ACHN (cell line): ENCODE data around the gene CFHR5.
"Not testable (repeated sequence)": the region's sequence is repeated elsewhere in the genome, so short reads cannot be mapped to it uniquely, and the experiment has no call there.

Source experiments
- DNase-seq: peaks from one replicate; pipeline ENCODE4 v3.0.0-alpha.2; 2015
- in situ Hi-C: cut with HindIII; loops from 2 replicates; pipeline ENCODE4 v1.10.0; 2017; ENCODE audit warnings: low sequenced_read_pairs, low pct_ligation_motif_present, low pct_unique_long_range_greater_than_20kb

CFHR5 gene

DNA sequence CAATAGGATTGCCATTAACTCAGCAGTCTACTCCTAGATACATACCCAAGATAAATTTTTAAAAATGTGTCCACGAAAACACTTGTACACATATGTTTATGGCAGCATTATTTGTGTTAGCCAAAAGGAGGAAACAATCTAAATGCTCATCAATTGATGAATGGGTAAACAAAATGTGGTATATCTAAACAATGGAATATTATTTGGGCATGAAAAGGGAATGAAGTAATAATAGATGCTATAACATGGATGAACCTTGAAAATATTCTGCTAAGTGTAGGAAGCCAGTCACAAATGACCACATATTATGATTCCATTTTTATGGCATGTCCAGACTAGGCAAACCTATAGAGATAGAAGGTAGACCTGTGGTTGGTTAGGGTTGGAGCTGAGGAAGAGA, 34.3 kb downstream of the CFHR5 start:
- no peak for DNase-seq
- in situ Hi-C loops: no loop called here

DNA sequence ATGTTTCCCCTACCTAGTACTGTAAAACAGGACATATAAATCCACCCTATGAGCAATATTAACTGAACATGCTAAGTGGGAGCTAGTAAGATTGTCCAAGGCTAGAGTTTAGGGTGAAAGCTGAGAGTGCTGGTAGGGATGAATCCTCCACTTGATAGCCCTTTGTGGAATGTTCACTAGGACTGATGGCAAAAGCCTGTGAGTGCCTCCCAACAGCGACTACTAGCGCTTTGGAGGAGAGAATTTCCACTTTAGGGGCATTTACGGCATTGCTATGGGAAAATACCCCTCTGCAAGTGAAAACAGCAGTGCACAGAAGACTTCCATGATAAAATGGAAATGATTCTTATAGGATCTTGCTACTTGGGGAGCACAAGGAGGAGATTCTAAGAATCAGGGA, 35.9 kb downstream of the CFHR5 start:
- in situ Hi-C loops: no loop called here

DNA sequence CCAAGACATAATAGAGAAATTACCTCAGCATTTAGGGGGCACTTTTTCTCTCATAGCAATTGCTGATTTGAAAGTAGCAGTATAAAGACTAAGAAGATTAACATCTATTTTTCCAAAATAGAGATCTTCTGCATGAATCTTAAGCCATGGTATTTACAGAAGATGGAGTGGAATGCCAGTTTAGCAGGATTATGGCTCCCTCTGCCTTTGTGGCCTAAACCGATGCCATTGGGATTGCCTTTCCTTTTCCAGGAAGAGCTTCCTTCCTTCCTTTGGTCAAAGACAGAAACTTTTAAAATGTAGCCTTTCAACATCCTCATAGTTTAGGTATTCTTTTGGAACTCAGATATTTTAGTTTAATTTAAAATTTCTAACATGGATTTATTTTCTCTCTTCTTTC, 39.4 kb downstream of the CFHR5 start:
- in situ Hi-C loops: no loop called here
- no peak for DNase-seq

More for the DNA sequence above, 35.9 kb downstream of the CFHR5 start:
- DNase-seq: no peak

DNA sequence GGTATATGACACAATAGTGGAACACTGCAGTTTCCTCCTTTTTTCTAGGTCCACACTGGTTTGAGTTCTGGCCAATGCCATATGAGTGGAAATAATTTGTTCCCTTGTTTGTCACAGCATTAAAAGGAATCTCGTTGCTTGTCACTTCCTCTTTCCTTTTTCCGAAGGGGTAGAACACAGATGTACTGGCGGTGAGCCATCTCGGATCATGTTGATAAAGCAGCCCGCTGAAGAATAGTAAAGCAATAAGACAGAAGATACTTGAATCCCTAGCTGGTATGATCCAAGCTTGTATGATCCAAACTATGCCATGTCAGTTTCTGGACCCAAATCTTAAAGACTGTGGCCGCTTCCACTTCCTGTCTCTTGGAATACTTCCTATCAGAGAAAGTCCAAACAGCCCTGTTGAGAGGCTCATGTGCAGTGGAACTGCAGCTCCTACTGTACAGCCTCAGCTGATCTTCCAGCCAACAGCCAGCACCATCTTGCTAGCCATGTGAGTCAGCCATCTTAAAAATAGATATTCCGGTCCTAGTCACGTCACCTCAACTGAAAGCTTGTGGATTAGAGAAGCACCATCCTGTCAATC, 40.3 kb downstream of the CFHR5 start:
- in situ Hi-C loops: no loop called here
- DNase-seq: no peak

DNA sequence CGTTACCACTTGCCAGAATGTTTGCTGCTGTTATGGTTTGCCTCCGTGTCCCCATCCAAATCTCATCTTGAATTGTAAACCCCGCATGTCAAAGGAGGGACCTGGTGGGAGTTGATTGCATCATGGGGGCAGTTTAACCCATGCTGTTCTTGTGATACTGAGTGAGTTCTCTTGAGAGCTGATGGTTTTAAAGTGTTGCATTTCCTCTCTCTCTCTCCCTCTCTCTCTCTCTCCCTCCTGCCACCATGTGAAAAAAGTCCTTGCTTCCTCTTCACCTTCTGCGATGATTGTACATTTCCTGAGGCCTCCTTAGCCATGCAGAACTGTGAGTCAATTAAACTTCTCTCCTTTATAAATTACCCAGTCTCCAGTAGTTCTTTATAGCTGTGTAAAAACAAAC, 44.4 kb downstream of the CFHR5 start:
- in situ Hi-C loops: no loop called here
- DNase-seq: no peak

DNA sequence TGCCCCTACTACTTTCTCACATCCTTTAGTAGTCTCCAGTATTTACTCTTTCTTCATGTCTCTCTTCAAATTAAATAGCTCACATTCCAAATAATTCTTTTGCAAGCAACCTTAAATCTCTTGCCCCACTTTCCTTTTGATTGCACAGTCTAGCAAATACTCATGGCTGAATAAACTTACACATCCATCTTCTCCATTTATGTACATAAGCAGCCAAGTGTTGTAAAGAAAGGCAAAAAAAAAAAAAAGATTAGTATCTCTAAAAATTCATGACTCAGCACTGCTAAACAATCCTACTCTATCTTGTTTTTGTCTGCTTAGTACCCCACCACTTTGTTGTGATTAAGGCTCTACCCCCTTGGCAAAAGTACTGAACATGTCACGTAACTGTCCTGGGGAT, 47.1 kb downstream of the CFHR5 start:
- in situ Hi-C loops: no loop called here
- DNase-seq: no peak

DNA sequence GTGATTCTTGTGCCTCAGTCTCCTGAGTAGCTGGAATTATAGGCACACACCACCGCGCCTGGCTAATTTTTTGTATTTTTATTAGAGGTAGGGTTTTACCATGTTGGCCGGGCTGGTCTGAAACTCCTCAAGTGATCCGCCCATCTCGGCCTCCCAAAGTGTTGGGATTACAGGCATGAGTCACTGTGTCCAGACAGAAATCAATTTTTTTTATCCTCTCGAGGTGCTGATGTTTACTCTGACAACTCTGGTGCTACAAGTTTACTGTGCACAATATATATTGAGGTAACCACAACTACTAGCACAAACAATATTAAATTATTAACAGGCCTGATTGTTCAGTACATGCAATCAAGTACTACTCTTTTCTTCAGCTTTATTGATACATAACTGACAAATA, 50.0 kb downstream of the CFHR5 start:
- in situ Hi-C loops: no loop called here
- no peak for DNase-seq

DNA sequence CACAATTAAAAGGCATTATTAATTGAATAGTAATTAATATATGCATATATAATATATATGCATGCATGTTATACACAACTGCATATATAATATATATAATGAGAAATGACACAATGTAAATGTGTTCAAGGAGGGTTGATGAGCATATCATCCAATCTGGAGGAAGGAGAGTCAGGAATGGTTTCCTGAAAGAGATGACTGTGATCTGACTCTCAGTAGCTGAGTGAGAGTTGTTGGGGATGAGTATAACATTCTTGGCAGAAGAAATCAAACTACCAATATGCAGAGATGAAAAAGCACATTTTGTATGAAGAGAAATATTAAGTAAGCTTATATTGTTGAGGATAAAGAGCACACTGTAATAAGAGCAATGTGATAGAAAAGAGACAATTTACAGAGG, 52.4 kb downstream of the CFHR5 start:
- in situ Hi-C loops: no loop called here
- DNase-seq: no peak

DNA sequence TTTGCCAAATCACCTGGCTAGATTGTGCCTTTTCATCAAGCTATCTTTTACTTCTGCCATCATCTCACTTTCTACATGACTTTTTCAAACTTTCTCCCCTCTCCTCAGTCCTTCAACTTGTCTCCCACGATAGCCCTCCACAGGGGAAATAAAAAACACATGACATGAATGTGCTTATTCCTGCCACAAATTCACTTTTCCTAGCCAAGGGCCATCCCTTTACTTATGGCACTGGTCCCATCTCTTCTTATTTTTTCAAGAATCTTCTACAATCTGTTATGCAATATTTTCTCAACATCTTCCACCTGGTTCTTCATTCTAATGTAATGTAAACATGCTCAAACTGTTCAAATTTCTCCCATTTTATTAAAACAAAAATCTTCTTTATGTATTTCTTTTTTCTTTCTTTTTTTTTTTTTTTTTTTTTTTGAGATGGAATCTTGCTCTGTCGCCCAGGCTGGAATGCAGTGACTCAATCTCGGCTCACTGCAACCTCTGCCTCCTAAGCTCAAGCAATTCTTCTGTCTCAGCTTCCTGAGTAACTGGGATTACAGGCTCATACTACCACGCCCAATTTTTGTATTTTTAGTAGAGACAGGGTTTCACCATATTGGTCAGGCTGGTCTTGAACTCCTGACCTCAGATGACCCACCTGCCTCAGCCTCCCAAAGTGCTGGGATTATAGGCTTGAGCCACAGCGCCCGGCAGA, 57.4 kb downstream of the CFHR5 start:
- DNase-seq, in situ Hi-C loops: not testable (repeated sequence)

DNA sequence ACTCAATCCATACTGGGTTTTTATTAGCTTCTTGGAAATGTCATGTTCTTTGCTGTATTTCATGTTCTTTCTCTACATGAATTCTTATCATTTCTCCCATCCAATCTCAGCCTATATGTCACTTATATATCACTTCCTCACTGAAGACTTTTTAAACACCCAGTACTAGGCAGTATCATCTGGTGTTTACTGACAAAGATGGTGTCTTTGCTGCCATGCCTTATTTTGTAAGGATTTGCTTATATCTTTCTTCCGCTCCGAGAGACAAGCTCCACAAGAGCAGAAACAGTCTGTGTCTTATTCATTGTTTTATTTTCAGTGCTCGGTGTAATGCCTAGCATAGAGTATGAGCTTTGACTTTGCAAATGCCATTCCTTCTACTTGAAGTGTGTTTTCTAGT, 59.5 kb downstream of the CFHR5 start:
- DNase-seq: no peak

DNA sequence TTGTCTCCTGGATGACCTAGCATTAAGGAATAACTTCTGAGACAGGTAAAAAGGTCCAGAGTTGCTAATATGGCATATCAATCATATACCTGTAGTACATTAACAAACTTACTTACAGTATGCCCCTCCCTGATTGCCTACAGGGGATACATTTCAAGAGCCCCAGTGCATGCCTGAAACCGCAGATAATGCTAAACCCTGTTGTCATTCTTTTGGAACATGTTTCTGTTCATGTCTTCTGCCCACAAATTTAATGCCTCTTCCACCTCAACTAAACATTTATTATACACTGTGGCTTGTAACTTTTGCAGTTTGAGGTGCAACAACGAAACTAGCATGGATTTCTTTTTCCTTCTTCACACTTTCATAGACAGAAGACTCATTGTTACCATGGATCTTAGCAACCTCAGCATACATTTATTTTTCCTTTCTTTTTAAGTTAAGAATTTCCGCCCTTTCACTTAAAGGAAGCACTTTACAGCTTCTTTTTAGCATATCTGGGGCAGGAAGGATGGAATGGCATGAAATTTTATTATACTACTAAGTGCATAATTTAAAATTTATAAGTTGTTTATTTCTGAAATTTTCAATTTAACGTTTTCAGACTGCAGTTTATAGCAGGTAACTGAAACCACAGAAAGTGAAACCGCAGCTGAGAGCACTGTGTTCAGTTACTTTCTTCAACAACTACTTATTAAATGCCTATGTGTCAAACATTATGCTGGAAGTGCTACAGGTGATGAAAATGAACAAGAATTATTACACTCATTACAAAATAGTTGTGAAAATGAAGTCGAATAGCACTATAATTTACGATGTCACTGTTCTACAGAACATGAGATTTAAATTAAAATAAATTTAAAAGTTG, 64.4 kb downstream of the CFHR5 start:
- no peak for DNase-seq
- in situ Hi-C loops: no loop called here

More for the DNA sequence above, 59.5 kb downstream of the CFHR5 start:
- in situ Hi-C loops: no loop called here

DNA sequence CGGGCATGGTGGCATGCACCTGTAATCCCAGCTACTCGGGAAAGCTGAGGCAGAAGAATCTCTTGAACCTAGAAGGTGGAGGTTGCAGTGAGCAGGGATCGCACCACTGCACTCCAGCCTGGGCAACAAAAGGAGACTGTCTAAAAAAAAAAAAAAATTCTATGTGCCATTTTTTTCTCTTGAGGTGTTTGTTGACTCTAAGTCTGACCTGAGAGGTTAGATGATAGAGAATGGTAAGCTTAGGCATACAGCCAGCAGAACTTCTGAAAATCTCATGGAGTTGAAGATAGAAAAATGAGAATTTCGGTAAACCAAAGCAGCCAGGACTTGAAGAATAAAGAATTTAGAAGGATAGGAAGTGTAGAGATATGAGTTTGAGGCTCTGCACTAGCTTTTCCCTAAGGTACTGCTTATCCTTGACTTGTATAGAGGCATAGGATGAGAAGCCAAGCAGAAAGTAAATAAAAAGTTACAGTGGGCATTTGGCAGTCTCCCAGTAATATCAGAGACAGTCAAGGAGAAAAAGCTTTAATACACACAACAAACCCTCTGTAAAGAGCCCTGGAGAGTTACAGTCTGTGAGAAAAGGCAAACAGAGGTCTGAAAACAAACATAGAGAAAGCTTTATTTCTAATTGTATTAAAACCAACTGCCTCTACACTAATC, 65.5 kb downstream of the CFHR5 start:
- in situ Hi-C loops: no loop called here
- DNase-seq: no peak

DNA sequence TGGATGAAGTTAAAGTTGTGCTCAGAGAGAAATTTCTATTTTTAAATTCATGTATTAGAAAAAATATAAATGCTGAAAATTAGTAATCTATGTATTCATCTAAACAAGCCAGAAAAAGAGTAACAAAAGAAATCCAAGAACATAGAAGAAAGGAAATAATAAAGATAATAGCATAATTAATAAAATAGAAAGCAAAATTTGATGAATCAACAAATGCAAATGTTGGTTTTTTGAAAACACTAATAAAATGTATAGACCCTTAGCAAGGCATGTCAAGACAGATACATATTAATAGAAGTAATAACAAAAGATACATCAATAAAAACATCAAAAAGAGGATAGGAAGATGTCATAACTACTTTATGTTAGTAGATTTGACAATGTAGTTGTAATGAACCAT, 71.7 kb downstream of the CFHR5 start:
- in situ Hi-C loops: no loop called here
- DNase-seq: no peak
